Measurements from ENCODE around the gene SFMBT1. TPM values are rescaled to one million over a fixed set of nuclear protein-coding genes. Genes with fewer than 3 reads are reported as not detected.

SFMBT1 gene
- total RNA-seq, 1 experiment from 2014 or later = 1.4 TPM

GRCh38 chr3:53023072-53023823 lies 22.6 kb downstream of the SFMBT1 start:
- CTCF ChIA-PET = no interaction called here

GRCh38 chr3:53022647-53023046 lies 23.2 kb downstream of the SFMBT1 start:
- ChIA-PET POLR2A (ENCODE audit: low non-redundant PET) (no interaction called here), CTCF (no interaction called here)
- BruUV-seq (replicated peaks) = no TSS peak

More at GRCh38 chr3:53023072-53023823, 22.6 kb downstream of the SFMBT1 start:
- Histone ChIP-seq H3K4me3 (ENCODE audit: low read depth, low read length, poor library complexity, severe bottlenecking) (no peak overlapping the region), H3K27me3 (replicated peaks; ENCODE audit: insufficient read depth, low read depth, low read length, poor library complexity) (no peaks in the 10 kb centered on the region), H3K36me3 (ENCODE audit: insufficient read depth, low read length, poor library complexity, severe bottlenecking) (no peaks in the 10 kb centered on the region), H3K27ac (ENCODE audit: low read depth, low read length, poor library complexity, severe bottlenecking) (no peak overlapping the region), H3K9me3 (ENCODE audit: low read depth, low read length, poor library complexity, severe bottlenecking) (no peaks in the 10 kb centered on the region), H3K4me1 (ENCODE audit: insufficient read depth, low read length, poor library complexity, severe bottlenecking) (no peaks in the 10 kb centered on the region)
- POLR2A ChIA-PET (ENCODE audit: low non-redundant PET) = no interaction called here
- TF ChIP-seq EZH2 (IDR thresholded peaks at IDR 0.05; ENCODE audit: borderline replicate concordance, low read depth, low read length, poor library complexity, severe bottlenecking) (no peak), CTCF (conservative IDR thresholded peaks at IDR 0.05; ENCODE audit: low read depth, low read length) (no peak)
- intact Hi-C loops (cut with micrococcal nuclease; ENCODE audit: unreplicated experiment) = no loop called here
- DNase-seq (ENCODE audit: low spot score) = peak; percentile 3
- no TSS peak for BruUV-seq (replicated peaks)

GRCh38 chr3:53016236-53016635 lies 29.6 kb downstream of the SFMBT1 start:
- H3K4me1 ChIP-seq (ENCODE audit: insufficient read depth, low read length, poor library complexity, severe bottlenecking) = no peaks in the 10 kb centered on the region

More at GRCh38 chr3:53022647-53023046, 23.2 kb downstream of the SFMBT1 start:
- no peaks in the 10 kb centered on the region for H3K27me3 ChIP-seq (replicated peaks; ENCODE audit: insufficient read depth, low read depth, low read length, poor library complexity)
- TF ChIP-seq EZH2 (IDR thresholded peaks at IDR 0.05; ENCODE audit: borderline replicate concordance, low read depth, low read length, poor library complexity, severe bottlenecking) (no peak), CTCF (conservative IDR thresholded peaks at IDR 0.05; ENCODE audit: low read depth, low read length) (no peak)
- no peak overlapping the region for H3K4me3 ChIP-seq (ENCODE audit: low read depth, low read length, poor library complexity, severe bottlenecking)
- intact Hi-C loops (cut with micrococcal nuclease; ENCODE audit: unreplicated experiment) = no loop called here
- no peaks in the 10 kb centered on the region for H3K9me3 ChIP-seq (ENCODE audit: low read depth, low read length, poor library complexity, severe bottlenecking)
- no peak for DNase-seq (ENCODE audit: low spot score)
- H3K4me1 ChIP-seq (ENCODE audit: insufficient read depth, low read length, poor library complexity, severe bottlenecking) = no peaks in the 10 kb centered on the region
- no peak overlapping the region for H3K27ac ChIP-seq (ENCODE audit: low read depth, low read length, poor library complexity, severe bottlenecking)
- no peaks in the 10 kb centered on the region for H3K36me3 ChIP-seq (ENCODE audit: insufficient read depth, low read length, poor library complexity, severe bottlenecking)

More at GRCh38 chr3:53016236-53016635, 29.6 kb downstream of the SFMBT1 start:
- CTCF ChIA-PET = no interaction called here
- intact Hi-C loops (cut with micrococcal nuclease; ENCODE audit: unreplicated experiment) = no loop called here
- H3K4me3 ChIP-seq (ENCODE audit: low read depth, low read length, poor library complexity, severe bottlenecking) = no peak overlapping the region
- no peaks in the 10 kb centered on the region for H3K27me3 ChIP-seq (replicated peaks; ENCODE audit: insufficient read depth, low read depth, low read length, poor library complexity)
- no peak for DNase-seq (ENCODE audit: low spot score)
- BruUV-seq (replicated peaks) = no TSS peak
- no peaks in the 10 kb centered on the region for H3K9me3 ChIP-seq (ENCODE audit: low read depth, low read length, poor library complexity, severe bottlenecking)
- POLR2A ChIA-PET (ENCODE audit: low non-redundant PET) = no interaction called here
- no peak overlapping the region for H3K27ac ChIP-seq (ENCODE audit: low read depth, low read length, poor library complexity, severe bottlenecking)
- no peaks in the 10 kb centered on the region for H3K36me3 ChIP-seq (ENCODE audit: insufficient read depth, low read length, poor library complexity, severe bottlenecking)
- TF ChIP-seq CTCF (conservative IDR thresholded peaks at IDR 0.05; ENCODE audit: low read depth, low read length) (no peak), EZH2 (IDR thresholded peaks at IDR 0.05; ENCODE audit: borderline replicate concordance, low read depth, low read length, poor library complexity, severe bottlenecking) (no peak)
